IPS-NIHi7 (cell line): ENCODE measurements around the gene RNF149.
A peak's percentile ranks its signal among the peaks of the same experiment; 100 is the strongest.
"Not testable (repeated sequence)": the region's sequence is repeated elsewhere in the genome, so short reads cannot be mapped to it uniquely, and the experiment has no call there.

Source experiments
- DNase-seq: peaks from one replicate; pipeline ENCODE4 v3.0.0; 2012; ENCODE audit warnings: mixed read lengths; ENCODE audit errors: extremely low spot score

The RNF149 gene

GRCh38 chr2:101256316-101256715, 52.2 kb downstream of the RNF149 start:
- no peak for DNase-seq

GRCh38 chr2:101255501-101255900, 53.0 kb downstream of the RNF149 start:
- DNase-seq: no peak

- DNase-seq: no peak
Measured at GRCh38 chr2:101253703-101254450, 54.6 kb downstream of the RNF149 start.

- DNase-seq: peak; percentile 50
Measured at GRCh38 chr2:101253013-101253702, 55.3 kb downstream of the RNF149 start.

GRCh38 chr2:101252408-101253012, 56.0 kb downstream of the RNF149 start, which contains the start of gene CNOT11:
Gene CNOT11, plus strand, starts transcription at chr2:101252886. Its CDS starts 79 bp downstream, at chr2:101252965.
- DNase-seq: peak; percentile 95

- peak; percentile 46 for DNase-seq
Measured at GRCh38 chr2:101251844-101252407, 56.6 kb downstream of the RNF149 start.

GRCh38 chr2:101251246-101251781, 57.2 kb downstream of the RNF149 start:
- DNase-seq: not testable (repeated sequence)

- DNase-seq: no peak
Measured at GRCh38 chr2:101249826-101250225, 58.7 kb downstream of the RNF149 start.

GRCh38 chr2:101248756-101249155, 59.7 kb downstream of the RNF149 start:
- DNase-seq: not testable (repeated sequence)

GRCh38 chr2:101245468-101245867, 63.0 kb downstream of the RNF149 start:
- not testable (repeated sequence) for DNase-seq

- not testable (repeated sequence) for DNase-seq
Measured at GRCh38 chr2:101244899-101245298, 63.6 kb downstream of the RNF149 start.

GRCh38 chr2:101244373-101244772, 64.1 kb downstream of the RNF149 start:
- not testable (repeated sequence) for DNase-seq

GRCh38 chr2:101241158-101241557, 67.3 kb downstream of the RNF149 start:
- DNase-seq: no peak

- DNase-seq: not testable (repeated sequence)
Measured at GRCh38 chr2:101240694-101241093, 67.8 kb downstream of the RNF149 start.

- DNase-seq: not testable (repeated sequence)
Measured at GRCh38 chr2:101239760-101240118, 68.8 kb downstream of the RNF149 start.

GRCh38 chr2:101238930-101239759, 69.4 kb downstream of the RNF149 start:
- no peak for DNase-seq

- not testable (repeated sequence) for DNase-seq
Measured at GRCh38 chr2:101237944-101238343, 70.6 kb downstream of the RNF149 start.

- DNase-seq: not testable (repeated sequence)
Measured at GRCh38 chr2:101235956-101236355, 72.5 kb downstream of the RNF149 start.

GRCh38 chr2:101234169-101234938, 74.1 kb downstream of the RNF149 start:
- no peak for DNase-seq

- no peak for DNase-seq
Measured at GRCh38 chr2:101232770-101233169, 75.7 kb downstream of the RNF149 start.
